Liver (tissue), 9 donors: Measurements from ENCODE around the gene RECQL5. TPM values are rescaled to one million over a fixed set of nuclear protein-coding genes. Genes with fewer than 3 reads are reported as not detected.

Experiments
- DNase-seq: peaks from one replicate; pipeline ENCODE4 v3.0.0-alpha.2; 2017; ENCODE audit warnings: low spot score
- H3K27ac ChIP-seq, 2 donors: one replicate each; pipeline ENCODE4 v1.7.0; 2013; ENCODE audit warnings: inconsistent platforms in 2 of 2, low read length in 2 of 2, control low read depth in 1 of 2, low read depth in 1 of 2, mild to moderate bottlenecking in 1 of 2
- H3K27me3 ChIP-seq, 4 donors: one replicate each; pipeline versions ENCODE4 v1.6.1 to v1.7.0; 2013; ENCODE audit warnings: low read length in 3 of 4, inconsistent platforms in 1 of 4, mild to moderate bottlenecking in 1 of 4, moderate library complexity in 1 of 4; ENCODE audit not compliant: control insufficient read depth in 4 of 4, insufficient read depth in 4 of 4
- H3K36me3 ChIP-seq, 4 donors: one replicate each; pipeline versions ENCODE4 v1.6.1 to v1.7.0; 2013; ENCODE audit warnings: low read length in 3 of 4, mild to moderate bottlenecking in 3 of 4, low read depth in 1 of 4, moderate library complexity in 1 of 4; ENCODE audit not compliant: control insufficient read depth in 4 of 4, insufficient read depth in 3 of 4
- H3K4me1 ChIP-seq, 4 donors: one replicate each; pipeline versions ENCODE4 v1.6.1 to v1.7.0; 2013; ENCODE audit warnings: low read length in 3 of 4, mild to moderate bottlenecking in 3 of 4, moderate library complexity in 1 of 4; ENCODE audit not compliant: control insufficient read depth in 4 of 4, insufficient read depth in 4 of 4
- H3K4me3 ChIP-seq, 3 donors: one replicate each; pipeline versions ENCODE4 v1.6.1 to v1.7.0; 2013; ENCODE audit warnings: low read length in 3 of 3, control low read depth in 1 of 3, low read depth in 1 of 3, mild to moderate bottlenecking in 1 of 3
- H3K9ac ChIP-seq, 2 donors: one replicate each; pipeline ENCODE4 v1.7.0; 2013; ENCODE audit warnings: low read length in 2 of 2, mild to moderate bottlenecking in 2 of 2, moderate library complexity in 2 of 2, control low read depth in 1 of 2, low read depth in 1 of 2
- H3K9me3 ChIP-seq, 4 donors: one replicate each; pipeline versions ENCODE4 v1.6.1 to v1.7.0; 2013; ENCODE audit warnings: low read length in 3 of 4; ENCODE audit not compliant: control insufficient read depth in 4 of 4
- EGR1 ChIP-seq, 2 donors: IDR thresholded peaks; 2 replicates each; pipeline ENCODE4 v1.6.1; 2016 to 2018; ENCODE audit warnings: antibody characterized with exemption in 2 of 2, low read depth in 2 of 2
- FOXA1 ChIP-seq: IDR thresholded peaks from 2 replicates; pipeline ENCODE4 v1.6.1; 2016; ENCODE audit warnings: antibody characterized with exemption
- GABPA ChIP-seq, 2 donors: IDR thresholded peaks in 1 of 2; conservative IDR thresholded peaks in 1 of 2; 2 replicates each; pipeline ENCODE4 v1.6.1; 2016; ENCODE audit warnings: antibody characterized with exemption in 2 of 2, mild to moderate bottlenecking in 1 of 2, moderate library complexity in 1 of 2
- HNF4G ChIP-seq: IDR thresholded peaks from 2 replicates; pipeline ENCODE4 v1.6.1; 2016; ENCODE audit warnings: antibody characterized with exemption
- JUND ChIP-seq, 2 donors: IDR thresholded peaks; 2 replicates each; pipeline ENCODE4 v1.6.1; 2016; ENCODE audit warnings: antibody characterized with exemption in 2 of 2
- MAX ChIP-seq: IDR thresholded peaks from 2 replicates; pipeline ENCODE4 v1.6.1; 2016; ENCODE audit warnings: antibody characterized with exemption
- NR2F2 ChIP-seq: IDR thresholded peaks from 2 replicates; pipeline ENCODE4 v1.6.1; 2016; ENCODE audit warnings: antibody characterized with exemption
- RAD21 ChIP-seq, 2 donors: IDR thresholded peaks; 2 replicates each; pipeline ENCODE4 v1.6.1; 2016; ENCODE audit warnings: antibody characterized with exemption in 2 of 2, mild to moderate bottlenecking in 2 of 2
- SP1 ChIP-seq: IDR thresholded peaks from 2 replicates; pipeline ENCODE4 v1.6.1; 2018; ENCODE audit warnings: antibody characterized with exemption, mild to moderate bottlenecking
- YY1 ChIP-seq: IDR thresholded peaks from 2 replicates; pipeline ENCODE4 v1.6.1; 2016; ENCODE audit warnings: antibody characterized with exemption, mild to moderate bottlenecking
- ZBTB33 ChIP-seq: IDR thresholded peaks from 2 replicates; pipeline ENCODE4 v1.6.1; 2016; ENCODE audit warnings: antibody characterized with exemption
- WGBS: extraction: QIAGEN DNeasy Blood & Tissue Kit; methylation state at CpG from one replicate; pipeline ENCODE4 v1.1.7; 2013; 5-methylcytosine and 5-hydroxymethylcytosine counted together
- polyA plus RNA-seq, 2 donors: library from polyadenylated mRNA; stranded (reverse) in 1 of 2; unstranded in 1 of 2; fragments of 200-250 nt in 1 of 2; fragments of >200 nt in 1 of 2; fragmentation: Nextera tagmentation in 1 of 2; extraction: Ambion mirVana in 1 of 2; gene quantifications; one replicate each; pipeline versions ENCODE4 v1.2.1 to v1.2.3, GENCODE V29; 2013 to 2015
- total RNA-seq, 2 donors: library from RNA; depleted of rRNA; stranded (reverse); fragments of >200 nt; gene quantifications; one replicate each; pipeline ENCODE4 v1.2.3, GENCODE V29; 2014
- TF ChIP-seq, protein P1 (sequence below): IDR thresholded peaks from 2 replicates; pipeline ENCODE4 v1.6.1; 2016; ENCODE audit warnings: antibody characterized with exemption, mild to moderate bottlenecking
- donor health status: healthy.
- donor health status: healthy.
- donor health status: healthy.
- donor health status: healthy.
- donor health status: healthy.

The RECQL5 gene
- total and polyA plus RNA-seq, 4 donors: 8.3 to 15.1 (median 11.5) TPM

GRCh38 chr17:75642182-75642783 is 24.7 kb downstream of the RECQL5 start:
- H3K4me1 ChIP-seq: peaks cover 6 to 17% (median 11%) of the 10 kb centered on the region in 4 donors

GRCh38 chr17:75641343-75641742 is 25.6 kb downstream of the RECQL5 start:
- Histone ChIP-seq H3K4me3 (no peak overlapping the region), H3K9ac (no peak overlapping the region), H3K27ac (no peak overlapping the region), H3K27me3 (no peaks in the 10 kb centered on the region), H3K9me3 (no peaks in the 10 kb centered on the region), H3K4me1 (peaks cover 1 to 9% (median 7%) of the 10 kb centered on the region in 4 donors), H3K36me3 (peaks cover 0 to 9% (median 2%) of the 10 kb centered on the region in 4 donors)
- no peak for DNase-seq
- WGBS: 96% methylated on average over 9 of the region's 9 CpGs
- TF ChIP-seq, protein P1, sequence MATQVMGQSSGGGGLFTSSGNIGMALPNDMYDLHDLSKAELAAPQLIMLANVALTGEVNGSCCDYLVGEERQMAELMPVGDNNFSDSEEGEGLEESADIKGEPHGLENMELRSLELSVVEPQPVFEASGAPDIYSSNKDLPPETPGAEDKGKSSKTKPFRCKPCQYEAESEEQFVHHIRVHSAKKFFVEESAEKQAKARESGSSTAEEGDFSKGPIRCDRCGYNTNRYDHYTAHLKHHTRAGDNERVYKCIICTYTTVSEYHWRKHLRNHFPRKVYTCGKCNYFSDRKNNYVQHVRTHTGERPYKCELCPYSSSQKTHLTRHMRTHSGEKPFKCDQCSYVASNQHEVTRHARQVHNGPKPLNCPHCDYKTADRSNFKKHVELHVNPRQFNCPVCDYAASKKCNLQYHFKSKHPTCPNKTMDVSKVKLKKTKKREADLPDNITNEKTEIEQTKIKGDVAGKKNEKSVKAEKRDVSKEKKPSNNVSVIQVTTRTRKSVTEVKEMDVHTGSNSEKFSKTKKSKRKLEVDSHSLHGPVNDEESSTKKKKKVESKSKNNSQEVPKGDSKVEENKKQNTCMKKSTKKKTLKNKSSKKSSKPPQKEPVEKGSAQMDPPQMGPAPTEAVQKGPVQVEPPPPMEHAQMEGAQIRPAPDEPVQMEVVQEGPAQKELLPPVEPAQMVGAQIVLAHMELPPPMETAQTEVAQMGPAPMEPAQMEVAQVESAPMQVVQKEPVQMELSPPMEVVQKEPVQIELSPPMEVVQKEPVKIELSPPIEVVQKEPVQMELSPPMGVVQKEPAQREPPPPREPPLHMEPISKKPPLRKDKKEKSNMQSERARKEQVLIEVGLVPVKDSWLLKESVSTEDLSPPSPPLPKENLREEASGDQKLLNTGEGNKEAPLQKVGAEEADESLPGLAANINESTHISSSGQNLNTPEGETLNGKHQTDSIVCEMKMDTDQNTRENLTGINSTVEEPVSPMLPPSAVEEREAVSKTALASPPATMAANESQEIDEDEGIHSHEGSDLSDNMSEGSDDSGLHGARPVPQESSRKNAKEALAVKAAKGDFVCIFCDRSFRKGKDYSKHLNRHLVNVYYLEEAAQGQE: no peak
- no peak for TF ChIP-seq SP1
- no peak for TF ChIP-seq NR2F2
- TF ChIP-seq FOXA1: no peak
- no peak for TF ChIP-seq YY1
- no peak for TF ChIP-seq HNF4G
- TF ChIP-seq ZBTB33: no peak
- no peak for TF ChIP-seq JUND (IDR thresholded peaks at IDR 0.05)
- no peak for TF ChIP-seq MAX
- no peak for TF ChIP-seq GABPA (IDR thresholded peaks at IDR 0.05 in 1 of 2, conservative IDR thresholded peaks at IDR 0.05 in 1 of 2)
- TF ChIP-seq EGR1 (IDR thresholded peaks at IDR 0.05; ENCODE audit: low read depth in 2 of 2): no peak
- no peak for TF ChIP-seq RAD21 (IDR thresholded peaks at IDR 0.05)

More at GRCh38 chr17:75642182-75642783, 24.7 kb downstream of the RECQL5 start:
- Histone ChIP-seq H3K4me3 (no peak overlapping the region), H3K27me3 (no peaks in the 10 kb centered on the region), H3K36me3 (peaks cover 0 to 9% (median 2%) of the 10 kb centered on the region in 4 donors), H3K9me3 (no peaks in the 10 kb centered on the region), H3K27ac (no peak overlapping the region), H3K9ac (no peak overlapping the region)
- WGBS: 85% methylated on average over 7 of the region's 7 CpGs
- TF ChIP-seq NR2F2: no peak
- DNase-seq: no peak
